ENCODE results near the gene C2orf92.

GRCh38 chr2:97707362-97708047 is 38.0 kb downstream of the C2orf92 start:
- TF ChIP-seq EZH2 (IDR thresholded peaks at IDR 0.05) (no peak), POLR2AphosphoS5 (IDR thresholded peaks at IDR 0.05; ENCODE audit: borderline replicate concordance, low read depth, low read length) (no peak)

Data from SK-N-MC (cell line).